Mammary epithelial cell (primary cell): ENCODE results near the gene CDK14.

Source experiments
- EZH2 ChIP-seq: IDR thresholded peaks from 2 replicates; pipeline ENCODE4 v1.6.1; 2012; ENCODE audit warnings: low read length, inconsistent platforms, borderline replicate concordance
- TF ChIP-seq, protein P1 (sequence below), 2 donors: IDR thresholded peaks in 1 of 2; conservative IDR thresholded peaks in 1 of 2; 2 replicates each; pipeline ENCODE4 v1.5.1; 2011 to 2012; ENCODE audit warnings: inconsistent platforms in 2 of 2, low read length in 2 of 2, mild to moderate bottlenecking in 2 of 2, control low read depth in 1 of 2, low read depth in 1 of 2; ENCODE audit not compliant: insufficient read depth in 1 of 2; ENCODE audit errors: extremely low read depth in 1 of 2

DNA sequence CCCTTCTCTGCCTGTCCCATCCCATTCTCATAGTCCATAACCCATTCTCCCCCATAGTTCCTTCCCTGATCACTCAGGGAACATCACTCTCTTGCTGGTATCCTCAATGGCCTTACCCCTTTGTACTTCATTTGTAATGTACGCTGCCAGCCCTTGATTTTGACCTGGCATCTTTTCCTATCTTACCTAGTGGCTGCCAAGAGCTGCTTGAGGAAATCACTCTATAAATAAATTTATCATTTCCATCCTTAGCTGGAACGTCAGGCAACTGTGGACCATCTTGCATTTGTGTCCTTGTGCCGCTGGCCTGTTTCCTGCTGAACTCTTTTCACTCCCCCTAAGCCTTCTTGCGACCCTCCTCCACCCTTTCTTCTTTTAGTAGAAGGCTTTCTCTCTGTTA, 14.0 kb downstream of the CDK14 start:
- TF ChIP-seq, protein P1, sequence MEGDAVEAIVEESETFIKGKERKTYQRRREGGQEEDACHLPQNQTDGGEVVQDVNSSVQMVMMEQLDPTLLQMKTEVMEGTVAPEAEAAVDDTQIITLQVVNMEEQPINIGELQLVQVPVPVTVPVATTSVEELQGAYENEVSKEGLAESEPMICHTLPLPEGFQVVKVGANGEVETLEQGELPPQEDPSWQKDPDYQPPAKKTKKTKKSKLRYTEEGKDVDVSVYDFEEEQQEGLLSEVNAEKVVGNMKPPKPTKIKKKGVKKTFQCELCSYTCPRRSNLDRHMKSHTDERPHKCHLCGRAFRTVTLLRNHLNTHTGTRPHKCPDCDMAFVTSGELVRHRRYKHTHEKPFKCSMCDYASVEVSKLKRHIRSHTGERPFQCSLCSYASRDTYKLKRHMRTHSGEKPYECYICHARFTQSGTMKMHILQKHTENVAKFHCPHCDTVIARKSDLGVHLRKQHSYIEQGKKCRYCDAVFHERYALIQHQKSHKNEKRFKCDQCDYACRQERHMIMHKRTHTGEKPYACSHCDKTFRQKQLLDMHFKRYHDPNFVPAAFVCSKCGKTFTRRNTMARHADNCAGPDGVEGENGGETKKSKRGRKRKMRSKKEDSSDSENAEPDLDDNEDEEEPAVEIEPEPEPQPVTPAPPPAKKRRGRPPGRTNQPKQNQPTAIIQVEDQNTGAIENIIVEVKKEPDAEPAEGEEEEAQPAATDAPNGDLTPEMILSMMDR (conservative IDR thresholded peaks at IDR 0.05 in 1 of 2, IDR thresholded peaks at IDR 0.05 in 1 of 2; ENCODE audit: extremely low read depth in 1 of 2, insufficient read depth in 1 of 2, low read depth in 1 of 2, low read length in 2 of 2) = no peak
- no peak for TF ChIP-seq EZH2
